Activated CD8-positive, alpha-beta memory T cell treated with anti-CD3 and anti-CD28 coated beads, Interleukin-2, amount 50 U/mL, for 4 hours (primary cell): ENCODE data around the gene PLS1.
"Not testable (repeated sequence)": the region's sequence is repeated elsewhere in the genome, so short reads cannot be mapped to it uniquely, and the experiment has no call there.

Source experiments
- DNase-seq: peaks from one replicate; pipeline ENCODE4 v3.0.0-alpha.2; 2020

Gene PLS1

DNA sequence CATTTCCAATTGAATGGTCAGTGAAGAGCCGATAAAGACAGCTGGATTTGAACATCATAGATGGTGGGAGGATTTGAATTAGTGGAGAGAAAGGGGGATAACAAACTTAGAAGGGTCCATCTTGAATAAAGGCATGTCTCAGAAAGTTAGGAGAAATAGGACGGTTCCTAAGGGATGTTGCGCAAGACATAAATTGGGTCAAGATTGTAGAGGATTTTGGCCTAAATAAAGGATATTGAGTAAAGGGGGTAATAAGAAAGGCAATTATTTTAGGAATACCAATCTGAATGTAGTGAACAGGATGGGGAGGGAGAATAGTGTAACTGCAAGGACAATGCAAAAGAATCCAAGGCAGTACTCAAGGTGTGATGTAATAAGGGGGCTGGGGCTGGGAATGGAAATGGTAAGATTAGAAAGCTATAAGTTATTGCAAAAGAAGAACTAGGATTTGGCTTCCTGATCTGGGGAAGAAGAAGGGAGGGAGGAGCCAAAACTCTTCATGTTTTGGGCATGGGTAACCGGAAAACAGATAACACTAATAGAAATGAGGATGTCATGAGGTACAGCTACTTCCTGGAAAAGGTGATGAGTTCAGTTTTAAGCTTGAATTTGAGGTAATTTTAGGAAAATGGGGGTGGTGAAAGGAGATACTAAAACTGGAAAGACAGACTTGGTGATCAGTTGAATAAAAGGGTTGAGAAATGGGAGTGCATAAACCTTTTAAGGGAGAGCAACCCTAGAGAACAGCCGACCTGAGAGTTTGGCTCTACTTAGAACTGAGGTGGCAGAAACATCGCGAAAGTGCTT, 110.3 kb downstream of the PLS1 start:
- DNase-seq = no peak

DNA sequence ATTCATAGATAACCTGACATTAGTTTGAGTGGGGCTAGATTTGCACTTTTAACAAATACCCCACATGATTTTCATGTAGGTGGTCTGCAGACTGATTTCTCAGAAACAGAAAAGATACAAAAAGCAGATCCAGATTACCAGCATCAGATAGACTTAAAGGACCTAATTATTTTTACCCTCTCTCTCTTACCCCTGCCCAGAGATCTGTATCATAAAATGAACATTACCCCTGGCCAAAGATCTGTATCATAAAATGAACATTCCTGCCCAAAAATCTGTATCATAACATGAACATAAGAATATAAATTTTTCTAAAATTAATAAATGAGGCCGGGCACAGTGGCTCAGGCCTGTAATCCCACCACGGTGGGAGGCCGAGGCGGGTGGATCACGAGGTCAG, 113.0 kb downstream of the PLS1 start:
- no peak for DNase-seq

DNA sequence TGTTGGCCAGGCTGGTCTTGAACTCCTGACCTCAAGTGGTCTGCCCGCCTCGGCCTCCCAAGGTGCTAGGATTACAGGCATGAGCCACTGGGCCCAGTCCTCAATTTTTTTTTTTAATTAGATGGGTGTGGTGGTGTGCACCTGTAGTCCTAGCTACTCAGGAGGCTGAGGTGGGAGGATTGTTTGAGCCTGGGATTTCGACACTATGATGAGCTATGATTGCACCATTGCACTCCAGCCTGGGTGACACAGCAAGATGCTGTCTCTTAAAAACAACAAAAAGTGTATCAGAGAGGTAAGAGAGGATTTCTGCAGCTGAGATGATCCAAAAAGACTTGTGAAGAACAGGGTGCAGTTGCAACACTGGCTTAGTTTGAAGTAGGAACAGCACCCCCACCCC, 118.7 kb downstream of the PLS1 start:
- DNase-seq = not testable (repeated sequence)

DNA sequence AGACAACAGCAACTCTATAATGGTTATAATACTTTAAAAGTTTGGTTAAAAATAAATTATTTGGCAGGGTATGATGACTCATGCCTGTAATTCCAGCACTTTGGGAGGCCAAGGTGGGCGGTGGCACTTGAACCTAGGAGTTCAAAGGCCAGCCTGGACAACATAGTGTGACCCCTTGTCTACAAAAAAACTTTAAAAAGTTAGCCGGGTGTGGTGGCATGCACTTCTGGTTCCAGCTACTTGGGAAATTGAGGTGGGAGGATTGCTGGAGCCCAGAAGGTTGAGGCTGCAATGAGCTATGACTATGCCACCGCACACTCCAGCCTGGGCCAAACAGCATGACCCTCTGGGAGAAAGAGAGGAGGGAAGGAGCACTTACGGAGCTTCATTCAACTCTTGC, 119.9 kb downstream of the PLS1 start:
- no peak for DNase-seq

DNA sequence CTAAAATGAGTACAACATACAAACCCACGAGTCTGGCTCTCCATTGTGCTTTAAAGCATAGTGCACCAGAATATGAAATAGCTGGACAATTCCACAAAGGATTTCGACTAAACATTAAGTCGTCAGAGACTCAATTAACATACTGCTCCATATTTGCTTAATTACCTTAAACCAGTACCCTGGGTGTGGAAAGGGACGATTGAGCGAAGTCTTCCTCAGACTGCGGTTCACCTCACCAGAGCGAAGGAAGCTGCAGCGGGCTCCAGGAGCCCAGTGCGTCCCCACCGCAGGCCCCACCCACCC, 127.4 kb downstream of the PLS1 start:
- no peak for DNase-seq

DNA sequence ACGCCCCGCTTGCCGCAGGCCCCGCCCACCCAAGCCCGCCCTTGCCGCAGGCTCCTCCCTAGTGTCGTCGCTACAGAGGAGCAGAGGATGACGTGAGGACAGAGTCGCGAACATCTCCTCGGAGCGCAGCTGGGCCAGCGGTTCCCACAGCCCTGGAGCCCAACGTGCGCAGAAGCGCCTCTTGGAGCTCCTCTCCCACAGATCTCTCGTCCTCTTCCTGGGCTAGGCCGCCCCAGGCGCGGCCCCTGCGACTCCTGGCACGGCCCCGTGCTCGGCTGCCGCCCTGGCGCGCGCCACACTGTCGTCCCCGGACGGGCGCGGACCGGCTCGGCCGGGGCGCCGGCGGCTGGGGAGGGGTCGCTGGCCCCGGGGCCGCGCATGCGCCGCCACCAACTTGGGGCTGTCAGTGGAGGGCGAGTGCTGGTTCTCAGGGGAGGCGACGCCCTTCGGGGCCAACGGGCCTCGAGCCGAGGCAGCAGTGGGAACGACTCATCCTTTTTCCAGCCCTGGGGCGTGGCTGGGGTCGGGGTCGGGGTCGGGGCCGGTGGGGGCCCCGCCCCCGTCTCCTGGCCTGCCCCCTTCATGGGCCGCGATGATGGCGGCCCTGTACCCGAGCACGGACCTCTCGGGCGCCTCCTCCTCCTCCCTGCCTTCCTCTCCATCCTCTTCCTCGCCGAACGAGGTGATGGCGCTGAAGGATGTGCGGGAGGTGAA, 127.9 kb downstream of the PLS1 start, which contains the start of gene TRPC1:
TSS of gene TRPC1 (plus strand) at position 67 of the 714 bp plus-strand sequence. CDS start at position 593, 526 bp downstream.
- peak; percentile 67 for DNase-seq

DNA sequence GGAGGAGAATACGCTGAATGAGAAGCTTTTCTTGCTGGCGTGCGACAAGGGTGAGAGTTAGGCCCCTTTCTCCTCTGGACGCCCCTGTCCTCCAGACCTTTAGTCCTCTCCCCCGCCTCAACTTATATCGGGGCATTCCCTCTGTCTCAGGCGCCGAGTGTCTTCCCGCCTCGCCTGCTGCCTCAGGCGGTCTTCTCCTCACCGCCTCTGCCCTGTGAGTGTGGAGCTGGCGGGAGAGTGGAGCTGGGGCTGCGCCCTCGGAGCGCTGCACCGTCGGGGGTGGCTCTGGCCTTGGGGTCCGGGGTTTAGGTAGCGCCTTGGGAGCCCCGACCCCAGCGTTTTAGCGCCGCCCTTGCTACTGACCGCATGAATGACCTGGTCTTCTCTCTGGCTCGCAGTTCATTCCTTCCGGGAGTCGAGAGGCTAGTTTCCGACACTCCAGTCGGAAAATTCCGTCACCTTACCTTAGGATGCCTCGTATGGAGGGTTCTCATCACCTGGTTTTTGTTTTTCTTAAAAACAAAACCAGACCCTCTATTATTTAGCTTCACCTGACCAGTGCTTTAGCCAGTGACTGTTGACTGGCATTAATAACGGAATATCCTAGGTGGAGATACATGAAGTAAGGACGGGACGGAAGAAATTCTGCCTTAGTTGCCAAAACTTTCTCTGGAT, 128.6 kb downstream of the PLS1 start:
- DNase-seq = no peak

DNA sequence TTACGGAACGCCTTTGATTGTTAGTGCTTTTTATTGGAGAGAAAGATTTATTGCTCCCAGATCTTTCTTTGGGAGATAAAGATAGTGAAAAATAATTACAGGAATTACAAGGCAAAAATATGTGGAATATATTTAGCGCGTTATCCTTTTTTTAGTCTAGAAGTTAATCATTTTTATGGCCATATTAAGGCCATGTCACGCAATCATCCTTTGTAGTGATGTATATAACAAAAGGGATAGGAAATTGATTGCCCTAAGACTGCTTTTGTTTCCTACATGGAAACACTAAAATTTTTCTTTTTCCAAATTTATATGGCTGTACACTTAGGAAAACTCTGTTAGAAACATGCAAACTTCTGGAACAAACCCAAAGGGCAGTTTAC, 129.2 kb downstream of the PLS1 start:
- DNase-seq = no peak

DNA sequence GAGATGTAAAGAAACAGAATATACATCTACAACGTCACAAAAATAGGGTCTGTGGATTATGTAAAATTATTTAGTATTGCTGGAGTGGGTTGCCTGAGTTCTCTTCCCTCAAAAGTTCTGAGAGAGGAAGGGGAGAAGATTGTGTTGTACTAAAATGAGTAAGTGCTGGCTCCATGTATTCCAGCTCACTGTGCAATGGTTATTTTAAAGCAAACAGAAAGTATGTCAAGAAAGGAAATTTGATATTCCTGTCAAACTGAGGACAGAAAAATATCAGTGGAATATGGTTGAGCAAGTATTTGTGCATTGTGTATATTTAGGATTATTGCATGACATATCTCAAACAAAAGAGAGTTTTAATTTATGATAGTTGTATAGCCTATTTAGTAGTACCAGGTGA, 129.8 kb downstream of the PLS1 start:
- DNase-seq = no peak

DNA sequence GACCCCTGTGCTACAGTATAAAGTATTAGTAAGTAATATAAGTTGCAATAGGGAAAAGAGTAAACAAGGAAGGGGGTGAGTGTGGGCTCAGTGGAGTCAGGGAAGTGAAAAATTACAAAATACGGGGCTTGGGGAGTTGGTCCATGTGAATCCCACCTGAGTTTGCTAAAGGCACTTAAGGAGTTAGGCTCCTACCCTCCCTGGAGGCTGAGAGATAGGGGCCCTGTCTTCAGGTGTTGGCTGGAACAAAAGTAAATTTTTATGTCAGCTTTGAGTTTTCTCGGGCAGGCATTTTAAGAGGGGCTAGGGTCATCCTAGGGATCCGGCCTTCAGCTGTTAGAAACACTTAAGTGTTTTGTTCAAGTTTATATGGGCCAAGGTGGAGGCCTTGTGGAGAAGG, 135.9 kb downstream of the PLS1 start:
- no peak for DNase-seq

DNA sequence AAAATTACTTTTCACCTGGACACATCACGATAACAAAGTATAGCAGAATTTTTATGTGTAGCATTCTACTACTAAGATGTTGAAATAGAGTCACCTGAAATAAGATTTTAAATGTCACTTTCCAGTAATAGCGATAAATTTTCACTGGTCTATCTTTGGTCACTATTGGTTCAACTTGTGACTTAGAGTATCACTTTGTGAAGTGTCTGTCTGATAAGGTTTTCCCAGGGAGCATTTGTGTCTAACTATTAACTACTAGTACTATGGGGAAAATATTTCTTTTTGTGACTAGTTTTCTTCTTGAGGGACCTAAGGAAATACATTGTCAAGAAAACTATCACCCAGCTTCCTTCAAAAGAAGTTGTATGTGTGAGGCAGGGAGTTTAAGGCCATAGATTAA, 138.6 kb downstream of the PLS1 start:
- no peak for DNase-seq

DNA sequence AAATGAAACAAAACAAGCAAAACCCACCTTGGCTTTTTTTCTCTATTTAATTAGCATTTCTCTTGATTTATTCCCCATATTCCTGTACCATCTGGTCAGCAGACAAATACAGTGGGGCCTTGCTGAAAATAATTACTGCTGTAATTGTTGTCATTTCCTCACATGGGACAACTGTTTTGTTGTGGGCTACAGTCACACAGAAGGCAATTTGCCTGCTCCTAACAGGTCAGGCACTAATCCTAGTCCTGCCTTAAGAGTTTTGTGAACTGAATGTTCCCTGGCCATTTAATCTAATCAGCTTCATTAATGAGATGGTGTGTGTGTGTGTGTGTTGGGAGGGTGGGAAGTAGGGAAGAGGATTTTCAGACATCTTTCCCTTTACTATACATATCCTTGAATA, 139.3 kb downstream of the PLS1 start:
- DNase-seq = no peak

DNA sequence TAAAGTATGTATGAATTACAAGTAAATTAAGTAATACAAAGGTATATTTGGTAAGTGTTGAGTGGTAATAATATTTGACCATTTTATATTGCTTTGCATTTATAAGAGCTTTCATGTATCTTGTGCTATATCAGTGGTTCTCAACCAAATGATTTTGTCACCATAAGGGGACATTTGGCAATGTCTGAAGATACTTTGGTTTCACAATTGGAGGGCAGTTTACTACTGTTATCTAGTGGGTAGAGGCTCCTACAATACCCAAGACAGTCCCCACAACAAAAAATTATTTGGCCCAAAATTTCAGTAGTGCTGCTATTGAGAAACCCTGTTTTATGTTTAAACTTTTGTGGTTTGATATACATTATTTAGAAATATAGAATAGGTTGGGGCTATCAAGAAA, 142.2 kb downstream of the PLS1 start:
- no peak for DNase-seq

DNA sequence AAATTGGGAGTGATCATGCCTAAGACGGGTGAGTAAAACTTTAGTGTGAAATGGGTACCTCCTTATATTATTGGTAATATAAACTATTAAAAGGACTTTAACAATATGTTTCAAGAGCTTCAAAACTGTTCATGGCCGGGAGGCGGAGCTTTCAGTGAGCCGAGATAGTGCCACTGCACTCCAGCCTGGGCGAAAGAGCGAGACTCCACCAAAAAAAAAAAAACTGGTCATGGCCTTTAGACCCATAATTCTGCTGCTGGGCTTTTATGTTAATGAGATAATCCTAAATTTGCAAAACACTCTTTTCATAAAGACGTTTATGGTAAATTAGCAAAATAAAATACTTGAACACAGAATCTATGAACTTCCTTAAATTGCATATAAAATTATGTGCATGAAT, 150.5 kb downstream of the PLS1 start:
- no peak for DNase-seq

DNA sequence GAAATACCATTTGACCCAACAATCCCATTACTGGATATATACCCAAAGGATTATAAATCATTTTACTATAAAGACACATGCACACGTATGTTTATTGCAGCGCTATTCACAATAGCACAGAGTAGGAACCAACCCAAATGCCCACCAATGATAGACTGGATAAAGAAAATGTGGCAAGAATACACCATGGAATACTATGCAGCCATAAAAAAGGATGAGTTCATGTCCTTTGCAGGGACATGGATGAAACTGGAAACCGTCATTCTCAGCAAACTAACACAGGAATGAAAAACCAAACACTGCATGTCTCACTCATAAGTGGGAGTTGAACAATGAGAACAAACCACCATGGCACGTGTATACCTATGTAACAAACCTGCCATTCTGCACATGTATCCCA, 154.3 kb downstream of the PLS1 start:
- DNase-seq = not testable (repeated sequence)

DNA sequence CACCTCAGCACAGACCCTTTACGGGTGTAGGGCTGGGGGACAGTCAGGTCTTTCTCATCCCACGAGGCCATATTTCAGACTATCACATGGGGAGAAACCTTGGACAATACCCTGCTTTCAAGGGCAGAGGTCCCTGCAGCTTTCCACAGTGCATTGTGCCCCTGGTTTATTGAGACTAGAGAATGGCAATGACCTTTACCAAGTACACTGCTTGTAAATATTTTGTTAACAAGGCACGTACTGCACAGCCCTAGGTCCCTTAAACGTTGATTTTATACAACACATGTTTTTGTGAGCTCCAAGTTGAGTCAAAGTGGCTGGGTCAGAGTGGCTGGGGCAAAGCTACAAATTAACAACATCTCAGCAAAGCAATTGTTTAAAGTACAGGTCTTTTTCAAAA, 156.4 kb downstream of the PLS1 start:
- not testable (repeated sequence) for DNase-seq

DNA sequence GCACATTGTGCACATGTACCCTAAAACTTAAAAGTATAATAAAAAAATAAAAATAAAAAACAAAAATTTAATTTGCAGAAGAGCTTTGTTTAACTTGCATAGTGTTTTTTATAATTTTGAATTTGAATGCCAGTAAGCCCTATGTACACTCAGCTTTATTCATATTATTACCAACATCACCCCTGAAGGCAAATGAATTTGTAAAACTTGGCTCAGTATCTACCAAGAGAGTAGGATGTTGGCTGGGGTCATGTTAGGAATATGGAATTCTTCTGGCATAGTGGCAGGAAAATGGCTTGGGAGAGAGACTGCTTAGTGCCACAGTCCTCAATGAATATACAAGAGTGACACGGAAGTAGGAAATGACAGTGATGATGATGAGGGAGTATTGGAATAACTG, 158.3 kb downstream of the PLS1 start:
- no peak for DNase-seq
